Sciatic nerve (tissue), 2 donors: ENCODE measurements around the gene SLC9A7. TPM values are rescaled to one million over a fixed set of nuclear protein-coding genes. Genes with fewer than 3 reads are reported as not detected.
A peak's percentile ranks its signal among the peaks of the same experiment; 100 is the strongest.

ENCODE experiments used
- ATAC-seq: fragments of 200-7000 bp; cut with Tn5 transposase; one replicate; pipeline ENCODE4 v1.9.1; 2020; ENCODE audit warnings: mild to moderate bottlenecking, moderate library complexity
- DNase-seq: peaks from one replicate; pipeline ENCODE4 v3.0.0-alpha.2; 2020; ENCODE audit warnings: low spot score
- intact Hi-C: fragments of 100-400 bp; cut with DNase I; formaldehyde crosslinking; loops from one replicate; pipeline ENCODE4 v1.14.2; 2022
- total RNA-seq: library from RNA; stranded (reverse); fragmentation: NEBNext Ultra II Directional; extraction: Animal tissue kit (Norgen Biotek cat#: 25700); gene quantifications from one replicate; pipeline ENCODE4 v1.2.1, GENCODE V29; 2021
- donor health status: DM: no; HTN: no; CAD: no.
- donor health status: DM: no; HTN: no; CAD: no.

Gene SLC9A7
- total RNA-seq, 1 donor from 2014 or later: 6.5 TPM

GRCh38 chrX:46587753-46588171 lies 171.2 kb downstream of the SLC9A7 start:
- no peak for DNase-seq
- intact Hi-C loops: no loop called here
- ATAC-seq: peak; percentile 51

GRCh38 chrX:46587158-46587557 lies 171.8 kb downstream of the SLC9A7 start:
- DNase-seq (no peak), ATAC-seq (no peak)
- intact Hi-C loops: no loop called here

GRCh38 chrX:46584736-46585135 lies 174.2 kb downstream of the SLC9A7 start:
- intact Hi-C loops: no loop called here
- ATAC-seq (no peak), DNase-seq (no peak)

GRCh38 chrX:46582966-46583365 lies 176.0 kb downstream of the SLC9A7 start:
- peak; percentile 82 for ATAC-seq
- intact Hi-C loops: no loop called here
- no peak for DNase-seq

- DNase-seq (no peak), ATAC-seq (no peak)
- intact Hi-C loops: no loop called here
Observed at GRCh38 chrX:46582325-46582724, 176.6 kb downstream of the SLC9A7 start.

- intact Hi-C loops: no loop called here
- no peak for ATAC-seq
- DNase-seq: no peak
Observed at GRCh38 chrX:46580613-46581012, 178.3 kb downstream of the SLC9A7 start.

- ATAC-seq: no peak
- no peak for DNase-seq
- intact Hi-C loops: no loop called here
Observed at GRCh38 chrX:46579250-46579649, 179.7 kb downstream of the SLC9A7 start.

- ATAC-seq: no peak
- no peak for DNase-seq
- intact Hi-C loops: no loop called here
Observed at GRCh38 chrX:46577221-46578005, 181.5 kb downstream of the SLC9A7 start.

GRCh38 chrX:46576458-46576857 lies 182.5 kb downstream of the SLC9A7 start:
- intact Hi-C loops: no loop called here
- ATAC-seq: peak; percentile 38
- no peak for DNase-seq

GRCh38 chrX:46575991-46576392 lies 182.9 kb downstream of the SLC9A7 start:
- intact Hi-C loops: no loop called here
- peak; percentile 47 for ATAC-seq
- no peak for DNase-seq

GRCh38 chrX:46575586-46575985 lies 183.3 kb downstream of the SLC9A7 start:
- DNase-seq (no peak), ATAC-seq (no peak)
- intact Hi-C loops: no loop called here

GRCh38 chrX:46574774-46575381 lies 184.0 kb downstream of the SLC9A7 start:
- no peak for ATAC-seq
- no peak for DNase-seq
- intact Hi-C loops: no loop called here

GRCh38 chrX:46573892-46574773 lies 184.8 kb downstream of the SLC9A7 start:
- intact Hi-C loops: no loop called here
- peak; percentile 70 for DNase-seq
- ATAC-seq: peak; percentile 60

- ATAC-seq (peak; percentile 85), DNase-seq (peak; percentile 65)
- intact Hi-C loops: no loop called here
Observed at GRCh38 chrX:46573331-46573891, 185.5 kb downstream of the SLC9A7 start, which contains the start of gene CHST7. TSS of gene CHST7 (plus strand) at chrX:46573765. CDS start at chrX:46573932, 167 bp downstream.

- DNase-seq (no peak), ATAC-seq (no peak)
- intact Hi-C loops: no loop called here
Observed at GRCh38 chrX:46572340-46572936, 186.5 kb downstream of the SLC9A7 start.

- intact Hi-C loops: no loop called here
- DNase-seq (no peak), ATAC-seq (no peak)
Observed at GRCh38 chrX:46571423-46572339, 187.2 kb downstream of the SLC9A7 start.

GRCh38 chrX:46569621-46570020 lies 189.3 kb downstream of the SLC9A7 start:
- intact Hi-C loops: no loop called here
- DNase-seq: no peak
- ATAC-seq: no peak

- ATAC-seq (no peak), DNase-seq (no peak)
- intact Hi-C loops: no loop called here
Observed at GRCh38 chrX:46567388-46567787, 191.5 kb downstream of the SLC9A7 start.
